ENCODE measurements around the gene EIF2AK3.

EIF2AK3 gene

GRCh38 chr2:88608184-88608583 is 19.1 kb downstream of the EIF2AK3 start (continued):
- TF ChIP-seq ATF2 (tag by site-specific recombination; IDR thresholded peaks at IDR 0.05; ENCODE audit: low read depth) = no peak
- TF ChIP-seq PRDM2 (tag by site-specific recombination; IDR thresholded peaks at IDR 0.05; ENCODE audit: borderline replicate concordance) = no peak
- no peak for TF ChIP-seq ZNF701 (tag by site-specific recombination; IDR thresholded peaks at IDR 0.05)

GRCh38 chr2:88607416-88607815 is 19.8 kb downstream of the EIF2AK3 start:
- H3K4me1 ChIP-seq (ENCODE audit: control insufficient read depth, insufficient read depth, low read length) = no peaks in the 10 kb centered on the region; the same call in 1 of the 2 replicates
- H3K4me3 ChIP-seq (ENCODE audit: low read depth, low read length) = no peak overlapping the region
- CTCF ChIA-PET = interaction anchor here (0.7 to 2.2 kb wide), 5 partner anchors 17 to 358 kb away, joined by 3 to 8 read pairs (median 6); no protein-coding TSS in a partner anchor
- H3K9me3 ChIP-seq (ENCODE audit: control insufficient read depth, insufficient read depth, low read depth, low read length) = no peaks in the 10 kb centered on the region
- no peak overlapping the region for H3K27ac ChIP-seq (ENCODE audit: extremely low read depth, low read depth, low read length)
- TF ChIP-seq BCL11A (tag by site-specific recombination; IDR thresholded peaks at IDR 0.05; ENCODE audit: low read depth) (no peak), ZNF366 (tag by site-specific recombination; conservative IDR thresholded peaks at IDR 0.05) (no peak), ZNF394 (tag by site-specific recombination; IDR thresholded peaks at IDR 0.05; ENCODE audit: borderline replicate concordance) (no peak), ZNF560 (tag by site-specific recombination; IDR thresholded peaks at IDR 0.05; ENCODE audit: borderline replicate concordance) (no peak), ZBTB21 (tag by site-specific recombination; IDR thresholded peaks at IDR 0.05) (no peak)
- POLR2A ChIA-PET = interaction anchor here (1.8 kb wide), 1 partner anchor 20 kb away, joined by 4 read pairs; the partner anchor contains the start of gene EIF2AK3
- H3K36me3 ChIP-seq (ENCODE audit: control insufficient read depth in 2 of 2, insufficient read depth in 1 of 2, low read length in 2 of 2) = peaks cover 0 to 5% of the 10 kb centered on the region in 2 experiments; a peak in 2 of 3 replicates

GRCh38 chr2:88606371-88607030 is 20.8 kb downstream of the EIF2AK3 start:
- no peaks in the 10 kb centered on the region; the same call in 1 of the 2 replicates for H3K4me1 ChIP-seq (ENCODE audit: control insufficient read depth, insufficient read depth, low read length)
- ChIA-PET CTCF (interaction anchor here (0.7 to 1.5 kb wide), 2 partner anchors 16 to 26 kb away, joined by 4 to 8 read pairs; no protein-coding TSS in a partner anchor), POLR2A (interaction anchor here (1.0 kb wide), 1 partner anchor 21 kb away, joined by 3 read pairs; the partner anchor contains the start of gene EIF2AK3)
- H3K27ac ChIP-seq (ENCODE audit: extremely low read depth, low read depth, low read length) = no peak overlapping the region
- H3K9me3 ChIP-seq (ENCODE audit: control insufficient read depth, insufficient read depth, low read depth, low read length) = no peaks in the 10 kb centered on the region
- peaks cover 0 to 2% of the 10 kb centered on the region in 2 experiments; a peak in 2 of 3 replicates for H3K36me3 ChIP-seq (ENCODE audit: control insufficient read depth in 2 of 2, insufficient read depth in 1 of 2, low read length in 2 of 2)
- H3K4me3 ChIP-seq (ENCODE audit: low read depth, low read length) = no peak overlapping the region
- TF ChIP-seq ZSCAN18 (tag by site-specific recombination; IDR thresholded peaks at IDR 0.05) (no peak), BCL11A (tag by site-specific recombination; IDR thresholded peaks at IDR 0.05; ENCODE audit: low read depth) (no peak), ZNF660 (tag by site-specific recombination; IDR thresholded peaks at IDR 0.05) (no peak), ZNF626 (tag by site-specific recombination; IDR thresholded peaks at IDR 0.05) (no peak), ZNF138 (tag by site-specific recombination; IDR thresholded peaks at IDR 0.05; ENCODE audit: borderline replicate concordance) (no peak), ZNF391 (tag by site-specific recombination; IDR thresholded peaks at IDR 0.05; ENCODE audit: borderline replicate concordance, low read depth) (no peak), ZNF830 (tag by site-specific recombination; IDR thresholded peaks at IDR 0.05; ENCODE audit: low read depth) (no peak), ATF2 (tag by site-specific recombination; IDR thresholded peaks at IDR 0.05; ENCODE audit: low read depth) (no peak), ZNF623 (tag by site-specific recombination; IDR thresholded peaks at IDR 0.05) (no peak), ZNF350 (tag by site-specific recombination; IDR thresholded peaks at IDR 0.05) (no peak), ZNF585B (tag by site-specific recombination; IDR thresholded peaks at IDR 0.05) (no peak), GLIS2 (tag by site-specific recombination; IDR thresholded peaks at IDR 0.05) (no peak), ZNF777 (tag by site-specific recombination; IDR thresholded peaks at IDR 0.05; ENCODE audit: borderline replicate concordance) (no peak), ZNF10 (tag by site-specific recombination; IDR thresholded peaks at IDR 0.05) (no peak)
